NK-92 (cell line): Measurements from ENCODE around the gene MCHR1.

Experiments
- DNase-seq: peaks from one replicate; lab custom pipeline; 2025; ENCODE audit not compliant: unreplicated experiment; lab: John Stamatoyannopoulos, UW

Gene MCHR1

DNA sequence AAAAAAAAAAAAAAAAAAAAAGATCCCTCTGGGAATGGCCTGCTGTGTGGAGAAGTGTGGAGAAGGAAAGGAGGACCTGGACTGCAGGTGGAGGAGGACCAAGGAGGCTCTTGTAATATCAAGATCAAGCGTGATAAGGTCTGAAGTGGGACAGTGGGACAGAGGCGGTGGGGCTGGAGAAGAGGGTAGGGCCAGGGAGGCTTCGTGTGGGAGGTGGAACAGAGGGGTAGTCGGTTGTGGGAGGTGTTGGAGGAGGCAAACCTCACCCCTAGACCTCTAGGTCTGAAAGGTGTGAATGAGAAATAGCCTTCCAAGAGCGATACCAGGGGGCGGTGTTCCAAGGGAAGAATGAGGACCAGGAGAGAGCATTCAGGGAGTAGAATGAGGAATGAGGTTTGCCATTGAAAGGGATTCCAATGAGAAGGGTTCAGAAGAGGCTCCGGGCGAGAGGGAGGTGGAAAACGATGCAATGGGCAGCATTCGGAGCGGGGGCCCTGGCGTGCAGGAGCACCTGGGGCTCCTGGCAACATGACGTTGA is 44.2 kb downstream of the MCHR1 start:
- DNase-seq = no peak

DNA sequence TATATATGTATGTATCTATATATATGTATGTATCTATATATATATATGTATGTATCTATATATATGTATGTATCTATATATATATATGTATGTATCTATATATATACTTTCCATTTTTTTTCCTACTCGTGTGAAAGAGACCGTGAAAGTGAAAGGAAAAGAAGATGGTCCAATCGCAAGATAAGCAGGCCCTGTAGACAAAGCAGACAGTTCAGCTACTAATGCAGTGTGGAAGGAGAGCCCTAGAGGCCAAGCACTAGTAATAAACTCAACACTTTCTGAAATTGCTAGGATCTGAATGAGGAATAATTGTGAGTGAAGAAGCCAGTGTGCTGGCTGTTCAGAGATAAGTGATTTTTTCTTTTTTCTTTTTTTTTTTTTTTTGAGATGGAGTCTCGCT is 47.2 kb downstream of the MCHR1 start:
- DNase-seq = no peak

DNA sequence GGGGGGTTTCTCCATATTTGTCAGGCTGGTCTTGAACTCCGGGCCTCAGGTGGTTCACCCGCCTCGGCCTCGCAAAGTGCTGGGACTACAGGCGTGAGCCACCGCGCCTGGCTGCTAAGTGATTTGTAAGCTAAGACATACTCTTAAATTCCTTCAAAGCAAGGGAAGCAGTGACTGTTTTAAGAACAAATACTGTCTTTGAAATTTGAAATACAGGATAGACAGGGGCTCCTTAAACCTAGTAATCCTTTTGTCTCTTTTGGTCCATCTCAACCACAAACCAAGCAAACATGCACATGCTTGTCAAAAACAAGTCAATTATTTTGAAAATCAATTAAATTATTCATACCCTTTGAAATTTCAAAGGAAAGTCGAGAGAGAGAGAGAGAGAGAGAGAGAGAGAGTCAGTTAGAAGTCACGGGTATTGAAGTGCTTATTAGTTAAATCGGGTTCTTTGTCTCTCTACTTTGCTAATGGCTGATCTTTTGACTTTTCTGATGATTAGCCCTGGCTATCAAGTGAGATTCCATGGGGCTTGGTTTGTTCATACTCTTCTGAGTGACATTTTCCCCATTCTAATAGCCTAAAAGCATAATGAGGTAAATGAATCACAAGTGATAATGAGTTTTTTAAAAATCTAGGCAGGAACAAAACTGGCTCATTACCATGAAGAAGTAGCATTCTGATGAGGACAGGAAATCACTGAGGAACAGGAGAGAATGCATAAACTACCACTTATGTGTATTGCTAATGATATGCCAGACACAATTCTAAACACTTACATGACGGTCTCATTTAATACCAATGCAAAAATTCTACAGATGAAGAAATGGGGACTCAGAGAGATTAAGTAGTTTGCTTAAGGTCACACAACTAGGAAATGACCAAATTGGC is 48.0 kb downstream of the MCHR1 start:
- no peak for DNase-seq

DNA sequence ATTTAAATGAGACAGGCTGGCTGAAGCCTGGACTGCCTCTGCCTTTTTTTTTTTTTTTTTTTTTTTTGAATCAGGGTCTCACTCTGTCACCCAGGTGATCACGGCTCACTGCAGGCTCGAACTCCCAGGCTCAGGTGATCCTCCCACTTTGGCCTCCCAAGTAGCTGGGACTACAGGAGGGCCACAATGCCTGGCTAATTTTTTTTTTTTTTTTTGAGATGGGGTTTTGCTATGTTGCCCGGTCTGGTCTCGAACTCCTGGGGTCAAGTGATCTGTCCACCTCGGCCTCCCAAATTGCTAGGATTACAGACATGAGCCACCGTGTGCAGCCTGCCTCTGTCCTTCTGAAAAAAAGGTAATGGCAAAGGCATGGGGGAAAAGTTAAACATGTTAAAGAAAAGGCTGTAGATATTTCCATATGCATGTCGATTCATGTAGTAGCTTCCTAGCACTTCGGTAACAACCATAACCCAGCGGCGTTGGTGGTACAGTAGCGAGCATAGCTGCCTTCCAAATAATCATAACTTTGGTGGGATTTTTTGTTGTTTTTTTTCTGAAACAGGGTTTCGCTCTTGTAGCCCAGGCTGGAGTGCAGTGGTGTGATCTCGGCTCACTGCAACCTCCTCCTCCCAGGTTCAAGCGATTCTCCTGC is 48.8 kb downstream of the MCHR1 start:
- DNase-seq = no peak

DNA sequence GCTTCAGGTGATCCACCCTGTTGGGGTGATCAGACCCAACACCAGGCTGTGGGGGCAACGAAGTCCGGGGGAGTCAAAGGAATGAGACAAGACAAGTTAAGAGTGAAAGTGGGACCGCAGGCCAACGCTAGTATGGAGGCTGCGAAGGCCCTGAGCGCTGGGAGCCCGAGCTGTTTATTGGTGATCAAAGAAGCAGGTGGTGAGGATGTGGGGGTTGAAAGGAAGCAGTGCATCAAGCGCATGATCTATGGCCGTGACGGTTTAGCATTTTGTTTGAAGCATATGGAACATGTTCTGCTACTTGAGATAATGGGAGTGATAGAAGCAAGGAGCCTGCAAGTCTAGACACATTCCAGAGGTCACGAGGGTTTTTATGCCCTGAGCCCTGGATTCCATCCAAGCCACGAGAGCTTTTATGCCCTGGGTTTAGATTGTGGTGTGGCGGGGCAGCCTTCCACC is 49.5 kb downstream of the MCHR1 start:
- DNase-seq = no peak

DNA sequence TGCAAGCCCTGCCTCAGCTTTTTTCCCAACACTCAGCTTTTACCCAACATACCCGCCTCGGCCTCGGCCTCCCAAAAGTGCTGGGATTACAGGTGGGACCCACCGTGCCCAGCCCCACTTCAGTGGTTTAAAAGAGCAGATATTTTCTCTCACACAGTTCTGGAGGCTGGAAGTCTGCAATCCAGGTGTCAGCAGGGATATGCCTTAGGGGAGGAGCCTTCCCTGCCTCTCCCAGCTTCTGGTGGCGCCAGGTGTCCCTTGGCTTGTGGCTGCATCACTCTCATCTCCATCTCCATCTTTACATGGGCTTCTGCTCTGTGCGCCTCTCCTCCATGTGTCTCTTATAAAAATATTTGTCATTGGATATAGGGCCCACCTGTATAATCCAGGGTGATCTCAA is 50.0 kb downstream of the MCHR1 start:
- DNase-seq = no peak
